Activated CD4-positive, alpha-beta T cell treated with anti-CD3 and anti-CD28 coated beads for 1 hour (primary cell): ENCODE data around the gene SERPINA6.
"Not testable (repeated sequence)": the region's sequence is repeated elsewhere in the genome, so short reads cannot be mapped to it uniquely, and the experiment has no call there.

Experiments
- DNase-seq: peaks from one replicate; pipeline ENCODE4 v3.0.0-alpha.2; 2020

The SERPINA6 gene, protein sequence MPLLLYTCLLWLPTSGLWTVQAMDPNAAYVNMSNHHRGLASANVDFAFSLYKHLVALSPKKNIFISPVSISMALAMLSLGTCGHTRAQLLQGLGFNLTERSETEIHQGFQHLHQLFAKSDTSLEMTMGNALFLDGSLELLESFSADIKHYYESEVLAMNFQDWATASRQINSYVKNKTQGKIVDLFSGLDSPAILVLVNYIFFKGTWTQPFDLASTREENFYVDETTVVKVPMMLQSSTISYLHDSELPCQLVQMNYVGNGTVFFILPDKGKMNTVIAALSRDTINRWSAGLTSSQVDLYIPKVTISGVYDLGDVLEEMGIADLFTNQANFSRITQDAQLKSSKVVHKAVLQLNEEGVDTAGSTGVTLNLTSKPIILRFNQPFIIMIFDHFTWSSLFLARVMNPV

DNA sequence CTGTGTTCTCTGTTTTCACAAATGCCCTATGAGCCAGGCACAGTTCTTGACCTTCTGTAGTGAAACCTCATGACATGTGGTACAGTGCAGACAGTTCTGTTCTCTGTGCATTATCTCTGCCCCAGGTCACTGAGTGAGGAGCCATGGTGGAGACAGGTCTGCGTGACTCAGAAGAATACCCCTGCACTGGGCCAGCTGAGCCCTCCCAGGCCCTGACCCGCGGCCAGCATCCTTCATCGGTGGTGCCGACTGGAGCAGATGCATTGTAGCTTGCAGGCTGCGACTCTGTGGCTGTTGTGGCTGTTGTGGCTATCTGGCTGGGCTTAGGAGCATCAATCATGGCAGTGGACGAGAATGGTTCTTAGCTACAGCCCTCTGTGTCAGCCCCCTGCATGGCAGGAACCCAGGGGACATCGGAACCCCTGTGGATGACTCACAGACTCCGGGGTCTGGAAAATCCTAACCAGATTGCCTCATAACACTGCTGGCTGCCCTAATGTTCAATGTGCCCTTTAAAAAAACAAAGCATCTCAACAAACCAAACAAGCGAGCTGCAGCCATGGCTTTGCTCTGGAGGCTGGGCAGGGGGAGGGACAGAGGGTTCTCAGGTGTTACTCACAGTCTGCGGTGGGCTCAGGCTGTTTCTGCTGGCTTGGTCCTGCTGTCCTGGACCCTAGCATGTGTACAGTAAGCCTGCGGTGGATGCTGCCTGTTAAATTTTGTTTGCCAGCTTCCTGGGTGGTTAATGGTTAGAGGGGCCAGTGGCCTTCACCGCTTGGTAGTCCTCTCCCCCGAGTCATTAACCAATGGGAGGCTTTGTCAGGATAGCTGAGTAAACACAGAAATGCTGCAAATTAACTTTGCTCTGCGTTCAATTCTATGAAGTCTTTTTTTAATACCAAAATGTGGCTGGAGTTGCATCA lies at the start of gene SERPINA6:
Gene SERPINA6, minus strand, starts transcription at position 689 of the 923 bp plus-strand sequence. CDS start 8,688 bp downstream, outside the sequence.
- DNase-seq = no peak

DNA sequence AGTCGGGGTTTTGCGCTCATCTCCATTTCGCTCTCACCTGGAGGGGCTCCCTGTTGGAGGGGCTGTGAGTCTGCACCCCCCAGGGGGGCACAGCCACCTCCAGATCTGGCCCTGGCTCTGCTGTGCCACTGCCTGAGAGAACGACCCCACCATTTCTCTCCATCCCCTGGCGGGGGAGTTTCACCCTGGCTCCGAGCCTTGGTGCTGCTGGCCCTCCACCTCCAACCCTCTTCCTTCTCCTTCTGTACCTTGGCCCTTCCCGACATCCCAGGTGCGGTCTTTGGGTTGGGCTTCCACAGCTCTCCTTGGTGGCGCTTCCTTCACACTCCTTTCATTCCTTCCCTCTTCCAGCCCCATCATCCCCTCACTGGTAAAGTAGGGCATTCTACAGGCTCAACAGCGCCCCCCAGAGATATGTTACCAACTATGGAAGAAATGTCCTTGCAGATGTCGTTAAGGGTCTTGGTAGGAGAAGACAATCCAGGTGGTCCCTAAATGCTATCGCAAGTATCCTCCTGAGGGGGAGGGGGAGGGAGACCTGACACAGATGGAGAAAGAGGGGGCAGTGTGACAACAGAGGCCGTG lies 49.0 kb upstream of the SERPINA6 start:
- no peak for DNase-seq

DNA sequence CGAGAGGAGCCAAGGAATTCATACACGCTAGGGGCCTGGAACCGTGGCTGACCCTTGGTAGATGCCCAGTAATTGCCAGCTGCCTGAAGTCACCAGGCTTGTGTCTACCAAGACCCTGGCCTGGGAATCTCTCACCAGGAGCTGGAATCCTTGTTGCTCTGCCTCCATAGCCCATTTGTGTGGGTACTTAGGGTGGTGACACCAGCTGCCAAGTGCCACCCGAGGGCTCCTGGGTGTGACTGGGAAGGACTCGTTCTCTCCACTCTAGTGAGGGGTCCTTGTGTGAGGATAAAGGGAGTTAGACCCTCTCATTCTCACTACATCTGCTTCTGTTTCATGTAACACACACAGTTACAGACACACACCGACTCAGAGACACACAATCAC lies 47.4 kb upstream of the SERPINA6 start:
- DNase-seq = no peak

DNA sequence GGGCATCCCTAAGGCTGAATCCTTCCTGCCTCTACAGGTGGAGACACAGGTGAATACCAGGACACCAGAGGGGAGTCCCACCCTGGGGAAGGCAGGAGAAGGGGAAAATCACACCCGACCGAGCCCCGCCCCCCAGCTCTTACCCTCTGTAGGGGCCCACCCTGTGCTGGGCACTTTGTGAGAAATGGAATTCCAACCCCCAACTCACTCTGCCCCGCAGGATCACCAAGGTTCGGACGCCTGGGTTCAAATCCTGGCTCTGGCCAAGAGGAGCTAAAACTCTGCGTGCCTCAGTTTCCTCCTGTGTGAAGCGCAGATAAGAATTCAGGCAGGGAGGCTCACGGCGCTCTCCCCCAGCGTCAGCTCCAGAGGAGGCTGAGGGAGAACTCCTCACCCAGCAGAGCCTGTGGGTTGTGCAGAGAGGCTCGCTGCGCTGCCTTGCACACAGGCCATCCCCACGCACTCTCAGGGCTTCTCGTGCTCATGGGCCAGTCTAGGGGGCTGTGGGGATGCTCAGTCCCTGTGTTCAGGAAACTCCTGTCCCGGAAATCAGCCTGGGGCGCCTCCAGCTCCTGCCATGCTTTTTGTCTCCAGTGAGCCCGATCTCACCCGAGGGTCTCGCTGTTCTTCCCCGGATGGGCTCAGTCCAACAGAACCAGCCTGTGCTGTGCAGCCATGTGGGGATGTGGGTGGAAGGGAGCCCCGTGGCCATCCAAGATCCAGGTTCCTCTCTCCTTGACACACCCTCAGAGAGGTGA lies 46.8 kb upstream of the SERPINA6 start:
- DNase-seq = not testable (repeated sequence)

DNA sequence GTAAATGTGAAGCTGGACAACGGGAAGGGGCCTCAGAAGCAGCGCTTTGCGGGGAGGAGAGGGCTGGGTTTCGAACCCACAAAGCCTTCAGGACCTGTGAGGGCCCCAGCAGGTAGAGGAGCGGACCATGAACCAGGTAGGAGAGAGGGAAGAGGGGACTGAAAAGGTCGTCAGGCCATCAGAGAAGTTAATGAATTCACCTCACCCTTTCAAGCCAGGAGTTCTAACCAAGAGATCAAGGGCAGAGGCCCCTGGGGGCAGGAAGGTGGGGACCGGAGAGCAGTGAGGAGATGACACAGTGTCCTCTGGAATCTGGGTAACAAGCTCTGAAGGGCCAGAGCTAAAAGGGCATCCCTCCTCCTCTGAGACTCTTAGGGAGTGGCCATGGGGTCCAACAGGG lies 45.8 kb upstream of the SERPINA6 start:
- no peak for DNase-seq

DNA sequence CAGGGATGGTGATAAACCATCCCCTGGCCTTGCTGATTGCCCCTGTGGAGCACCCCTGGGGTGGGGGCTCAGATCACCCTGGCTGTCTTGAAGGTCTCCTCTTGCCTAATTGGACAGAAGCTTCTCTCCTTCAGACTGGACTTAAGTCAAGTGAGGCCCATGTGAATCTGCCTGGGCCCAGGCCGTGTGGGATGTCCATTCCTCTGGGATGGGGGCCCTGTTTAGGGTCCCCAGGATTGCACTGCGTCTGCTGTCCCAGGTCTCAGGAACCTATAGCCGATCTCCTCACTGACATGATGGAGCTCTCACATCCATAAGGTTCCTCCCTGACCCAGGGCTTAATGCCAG lies 45.1 kb upstream of the SERPINA6 start:
- DNase-seq = no peak

DNA sequence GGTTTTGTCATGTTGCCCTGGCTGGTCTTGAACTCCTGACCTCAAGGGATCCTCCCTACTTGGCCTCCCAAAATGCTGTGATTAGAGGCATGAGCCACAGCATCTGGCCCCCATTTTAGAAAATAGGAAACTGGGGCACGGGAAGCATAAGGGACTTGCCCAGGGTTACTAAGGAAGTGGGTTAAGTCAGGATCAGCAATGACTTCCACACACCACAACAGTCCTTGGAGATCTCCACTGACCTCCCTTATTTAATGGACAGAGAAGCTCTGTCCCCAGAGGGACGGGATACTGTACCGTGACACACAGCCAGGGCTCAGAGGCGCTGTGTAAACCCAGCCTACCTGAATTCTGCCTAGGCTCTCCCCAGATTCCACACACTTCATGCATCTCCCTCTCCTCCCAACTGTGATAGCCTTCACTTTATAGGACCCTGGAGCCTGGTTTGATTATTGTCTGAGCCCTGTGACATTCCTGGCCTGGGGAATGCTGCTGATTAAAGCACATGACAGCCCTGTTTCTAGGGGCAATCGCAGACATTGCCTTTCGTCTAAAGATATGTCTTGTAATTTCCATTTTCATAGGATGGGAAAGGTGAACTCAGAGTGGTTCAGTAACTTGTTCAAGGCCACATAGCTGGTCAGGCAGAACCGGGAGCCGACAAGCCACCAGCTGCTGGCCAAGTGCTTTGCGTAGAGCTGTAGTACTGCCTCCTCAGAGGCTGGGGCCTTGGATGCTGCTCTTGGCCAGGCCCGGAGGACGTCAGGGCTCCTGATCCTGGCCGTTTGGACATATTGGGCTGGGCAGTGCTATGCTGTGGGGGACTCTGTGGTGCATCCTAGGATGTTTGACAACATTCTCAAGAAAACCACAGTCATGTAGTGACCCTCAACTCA lies 44.5 kb upstream of the SERPINA6 start:
- no peak for DNase-seq

DNA sequence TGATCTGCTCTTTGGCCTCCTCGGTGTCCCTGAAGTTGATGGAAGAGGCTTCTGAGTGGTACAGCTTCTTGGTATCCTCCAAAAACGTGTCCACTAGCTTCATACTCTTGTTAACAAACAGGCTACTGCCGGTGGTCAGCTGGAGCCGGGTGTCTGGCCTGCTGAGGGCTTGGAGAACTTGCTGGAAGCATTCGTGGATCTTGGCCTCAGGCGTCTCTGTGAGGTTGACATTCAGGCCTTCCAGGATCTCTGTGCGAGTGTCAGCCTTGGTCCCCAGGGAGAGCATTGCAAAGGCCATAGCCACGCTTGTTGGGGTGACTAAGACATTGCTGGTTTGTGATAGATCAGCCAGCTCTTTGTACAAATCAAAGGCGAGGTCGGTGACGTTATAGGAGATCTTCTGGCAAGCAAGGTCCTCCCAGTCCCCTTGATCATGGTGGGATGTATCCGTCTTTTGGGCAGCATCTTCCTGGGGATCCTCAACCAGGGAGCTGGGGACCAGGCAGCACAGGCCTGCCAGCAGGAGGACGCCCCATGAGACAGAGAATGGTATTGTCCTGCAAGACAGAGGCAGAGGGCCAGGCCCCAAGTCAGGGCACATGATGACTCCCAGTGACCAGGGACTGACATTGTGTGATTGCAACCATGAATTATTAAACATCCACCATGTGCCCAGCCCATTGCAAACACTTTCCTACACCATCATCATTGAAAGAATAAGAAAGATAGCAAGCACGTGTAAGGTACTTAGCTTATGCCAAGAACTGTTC lies 43.2 kb upstream of the SERPINA6 start, which contains the start of gene SERPINA2:
Gene SERPINA2, minus strand, starts transcription at position 553 of the 770 bp plus-strand sequence.
- no peak for DNase-seq

DNA sequence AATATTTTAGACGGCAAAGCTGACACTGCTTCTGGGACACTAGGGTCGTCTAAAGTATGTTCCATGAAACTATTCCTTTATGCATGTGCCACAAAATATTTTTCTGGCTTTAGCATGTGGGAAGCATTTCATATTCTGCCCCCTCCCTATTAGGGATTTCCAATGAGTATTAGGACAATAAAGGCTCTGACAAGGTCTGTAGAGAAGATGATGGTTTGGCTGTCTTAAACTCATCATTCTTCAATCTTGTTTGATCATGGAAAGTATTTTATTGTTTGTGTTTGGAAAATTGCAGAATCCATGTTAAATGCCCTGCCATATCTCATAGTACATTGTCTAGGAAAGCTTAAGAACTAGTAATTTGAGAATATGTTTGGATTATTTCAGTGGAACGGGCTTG lies 42.5 kb upstream of the SERPINA6 start:
- no peak for DNase-seq

DNA sequence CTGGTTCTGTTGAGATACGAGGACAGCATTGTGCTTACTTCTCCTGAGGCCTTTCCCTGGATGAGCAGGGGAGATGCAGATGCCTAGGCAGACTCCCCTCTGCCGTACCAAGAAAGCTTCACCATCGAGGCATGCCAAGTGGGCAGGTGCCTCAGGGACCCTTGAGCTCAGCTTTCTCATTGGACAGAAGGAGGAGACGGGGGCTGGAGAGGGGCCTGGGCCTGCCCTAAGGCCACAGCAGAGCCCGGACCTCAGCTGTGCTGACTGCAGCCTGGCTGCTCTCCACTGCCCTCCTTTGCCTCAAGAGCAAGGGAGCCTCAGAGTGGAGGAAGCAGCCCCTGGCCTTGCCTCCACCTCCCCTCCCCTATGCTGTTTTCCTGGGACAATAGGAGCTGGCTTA lies 41.8 kb upstream of the SERPINA6 start:
- no peak for DNase-seq

DNA sequence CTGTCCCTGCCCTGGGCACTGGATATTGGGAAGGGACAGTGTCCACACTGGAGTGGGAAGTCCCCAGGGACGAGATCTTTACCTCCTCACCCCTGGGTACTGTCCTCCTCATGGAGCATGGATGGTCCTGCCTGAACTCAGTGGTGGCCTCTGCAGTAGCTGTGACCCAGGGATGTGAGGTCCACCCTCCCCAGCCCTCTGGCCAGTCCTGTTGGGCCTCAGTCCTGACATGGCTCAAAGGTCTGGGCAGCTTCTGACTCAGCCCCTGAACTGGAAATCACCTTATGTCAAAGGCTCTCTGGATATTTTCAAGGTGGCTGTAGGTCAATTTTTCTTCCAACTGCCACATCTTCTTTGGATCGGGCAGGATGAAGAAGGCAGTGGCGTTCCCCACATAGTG lies 40.9 kb upstream of the SERPINA6 start:
- DNase-seq = no peak

DNA sequence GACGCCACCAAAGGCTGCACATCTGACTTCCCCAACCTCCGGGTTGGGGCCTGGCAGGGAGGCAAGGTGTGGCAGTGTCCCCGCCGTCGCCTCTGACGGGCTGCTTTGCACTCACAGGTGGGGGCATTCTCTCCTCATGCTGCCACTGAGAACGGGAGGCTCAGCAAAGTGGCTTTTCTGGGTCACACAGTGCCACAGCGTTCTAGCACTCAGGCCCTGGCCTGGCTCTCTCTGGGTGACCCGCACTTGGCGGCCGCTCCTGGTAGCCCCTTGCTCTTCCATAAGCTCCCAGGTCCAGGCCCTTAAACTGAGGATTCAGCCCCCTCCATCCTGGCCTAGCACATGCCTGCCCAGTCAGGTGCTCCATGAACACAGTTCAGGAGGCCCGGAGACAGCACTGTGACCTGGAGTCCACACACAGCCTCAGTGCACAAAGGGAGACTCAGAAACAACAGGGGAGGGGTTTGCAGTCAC lies 40.1 kb upstream of the SERPINA6 start:
- DNase-seq = no peak

DNA sequence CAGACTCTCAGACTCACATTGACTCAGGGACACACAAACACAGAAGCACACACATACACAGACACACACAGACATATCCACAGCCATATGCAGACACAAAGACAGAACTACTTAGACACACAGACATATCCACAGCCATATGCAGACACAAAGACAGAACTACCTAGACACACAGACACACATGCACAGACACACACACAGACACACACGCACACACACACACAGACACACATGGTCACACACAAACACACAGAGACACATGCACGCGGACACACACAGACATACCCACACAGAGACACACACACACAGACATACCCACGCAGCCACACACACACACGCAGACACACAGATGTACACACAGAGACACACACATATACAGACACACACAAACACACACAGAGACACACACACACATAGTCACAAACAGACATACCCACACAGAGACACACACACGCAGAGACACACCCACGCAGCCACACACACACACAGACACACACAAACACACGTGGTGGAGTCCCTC lies 39.5 kb upstream of the SERPINA6 start:
- no peak for DNase-seq

DNA sequence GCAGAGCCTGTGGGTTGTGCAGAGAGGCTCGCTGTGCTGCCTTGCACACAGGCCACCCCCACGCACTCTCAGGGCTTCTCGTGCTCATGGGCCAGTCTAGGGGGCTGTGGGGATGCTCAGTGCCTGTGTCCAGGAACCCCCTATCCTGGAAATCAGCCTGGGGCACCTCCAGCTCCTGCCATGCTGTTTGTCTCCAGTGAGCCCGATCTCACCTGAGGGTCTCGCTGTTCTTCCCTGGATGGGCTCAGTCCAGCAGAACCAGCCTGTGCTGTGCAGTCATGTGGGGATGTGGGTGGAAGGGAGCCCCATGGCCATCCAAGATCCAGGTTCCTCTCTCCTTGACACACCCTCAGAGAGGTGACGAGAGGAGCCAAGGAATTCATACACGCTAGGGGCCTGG lies 38.5 kb upstream of the SERPINA6 start:
- no peak for DNase-seq

DNA sequence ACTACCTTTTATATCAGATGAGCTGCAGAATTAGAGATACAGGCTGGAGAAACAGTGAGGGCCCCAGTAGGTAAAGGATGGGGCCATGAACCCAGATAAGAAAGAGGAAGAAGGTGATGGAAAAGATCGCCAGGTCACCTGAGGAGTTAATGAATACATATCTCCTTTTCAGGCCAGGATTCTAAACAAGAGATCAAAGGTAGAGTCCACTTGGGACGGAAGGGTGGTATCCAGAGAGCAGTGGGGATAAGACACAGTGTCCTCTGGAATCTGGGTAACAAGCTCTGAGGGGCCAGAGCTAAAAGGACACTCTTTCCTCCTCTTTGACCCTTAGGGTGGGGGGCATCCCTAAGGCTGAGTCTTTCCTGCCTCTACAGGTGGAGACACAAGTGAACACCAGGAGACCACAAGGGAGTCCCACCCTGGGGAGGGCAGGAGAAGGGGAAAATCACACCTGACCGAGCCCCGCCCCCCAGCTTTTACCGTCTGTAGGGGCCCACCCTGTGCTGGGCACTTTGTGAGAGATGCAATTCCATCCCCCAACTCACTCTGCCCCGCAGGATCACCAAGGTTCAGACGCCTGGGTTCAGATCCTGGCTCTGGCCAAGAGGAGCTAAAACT lies 37.9 kb upstream of the SERPINA6 start:
- no peak for DNase-seq

DNA sequence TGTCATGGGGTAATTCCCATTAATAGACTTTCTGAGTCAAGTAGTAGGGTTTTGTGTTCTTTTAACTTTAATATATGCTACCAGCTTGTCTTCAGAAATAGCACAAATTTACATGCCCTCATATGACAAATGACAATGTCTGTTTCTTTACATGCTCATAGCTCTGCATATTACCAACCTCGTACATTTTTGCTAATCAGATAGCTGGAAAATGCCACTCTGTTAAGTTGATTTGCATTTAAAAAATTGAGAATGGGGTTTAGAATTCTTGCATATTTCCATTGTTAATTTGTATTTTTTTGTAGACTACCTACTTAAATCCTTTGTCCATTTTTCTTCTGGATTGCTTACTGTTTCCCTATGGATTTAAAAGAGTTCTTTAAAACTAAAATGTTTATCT lies 34.0 kb upstream of the SERPINA6 start:
- no peak for DNase-seq

DNA sequence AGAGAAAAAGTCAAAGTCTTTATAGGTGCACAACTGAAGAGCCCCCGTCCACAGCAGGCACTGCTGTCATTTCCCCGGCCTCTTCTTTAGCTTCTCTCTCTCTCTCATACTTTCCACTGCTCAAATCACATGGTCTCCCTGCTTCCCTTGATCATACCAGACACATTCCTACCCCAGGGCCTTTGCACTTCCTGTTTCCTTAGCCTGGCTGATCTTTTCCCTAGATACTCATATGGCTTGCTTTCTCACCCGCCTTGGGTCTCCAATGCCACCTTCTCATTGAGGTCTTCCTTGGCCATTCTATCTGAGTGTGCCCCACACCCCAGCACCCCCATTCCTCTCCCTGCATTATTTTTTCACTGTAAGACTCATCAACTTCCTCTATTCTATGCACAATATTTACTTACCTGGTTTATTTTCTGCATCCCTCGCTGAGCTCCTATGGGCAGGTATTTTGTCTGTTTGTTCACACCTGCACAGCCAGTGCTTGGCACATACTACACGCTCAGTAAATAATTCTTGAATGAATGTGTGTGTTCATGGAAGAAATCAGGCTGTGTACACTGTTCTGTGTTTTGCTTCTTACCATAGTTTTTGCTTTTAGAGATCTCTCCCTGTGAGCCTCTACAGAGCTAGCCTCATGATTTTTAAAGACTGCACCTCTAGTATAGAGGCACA lies 33.4 kb upstream of the SERPINA6 start:
- no peak for DNase-seq

DNA sequence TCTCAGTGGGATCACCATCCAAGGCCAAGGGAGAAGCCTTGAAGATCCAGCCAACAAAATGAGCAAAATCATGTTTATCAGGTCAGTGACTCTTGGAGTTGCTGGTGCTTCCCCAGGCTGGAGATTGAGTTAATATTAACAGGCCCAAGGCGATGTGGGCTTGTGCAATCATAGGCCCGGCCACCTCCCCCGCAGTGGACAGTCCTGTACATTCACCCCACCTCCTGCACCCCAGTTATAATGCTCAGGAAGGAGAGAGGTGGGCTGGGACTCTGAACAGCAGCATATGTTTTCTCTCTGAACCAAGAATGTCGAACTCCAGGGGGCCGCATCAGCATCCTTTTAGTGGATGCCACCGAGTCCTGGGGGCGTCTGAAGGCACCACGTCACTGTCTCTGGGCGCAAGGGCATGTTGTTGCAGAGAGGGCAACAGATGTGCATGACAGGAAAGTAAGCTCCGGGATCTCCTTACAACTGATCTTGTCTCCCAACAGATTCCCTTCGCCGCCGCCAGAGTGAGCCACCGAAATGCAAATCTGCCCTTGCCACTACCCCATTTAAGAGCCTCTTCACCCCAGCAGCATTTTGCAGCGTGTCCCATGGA lies 32.2 kb upstream of the SERPINA6 start:
- no peak for DNase-seq

DNA sequence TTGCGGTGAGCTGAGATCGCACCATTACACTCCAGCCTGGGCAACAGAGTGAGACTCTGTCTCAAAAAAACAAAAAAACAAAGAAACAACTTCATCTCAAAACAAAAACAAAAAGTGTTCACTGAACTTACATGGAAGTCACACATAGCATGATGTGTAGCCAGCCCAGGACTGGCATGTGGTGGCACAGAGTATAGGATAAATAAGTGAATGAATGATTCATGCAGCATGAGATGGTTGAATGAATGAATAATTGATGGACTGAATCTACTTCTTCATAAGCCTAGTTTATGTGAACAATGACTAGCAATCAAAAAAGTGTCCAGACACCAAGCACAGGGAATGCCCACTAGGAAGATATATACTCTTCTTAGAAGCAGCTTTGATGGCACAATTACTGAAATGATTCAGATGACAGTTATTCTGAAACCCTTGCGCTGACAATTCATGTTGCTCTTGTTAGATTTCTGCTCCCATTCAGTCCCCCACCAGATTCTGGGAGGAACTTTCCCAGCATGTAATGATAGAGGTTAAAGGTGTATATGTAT lies 31.6 kb upstream of the SERPINA6 start:
- no peak for DNase-seq
